NCI-H2196 treated with DMSO at 0.1 percent for 48 hours (cell line): Measurements from ENCODE around the gene ACTR1A.
A peak's percentile ranks its signal among the peaks of the same experiment; 100 is the strongest.
"Not testable (repeated sequence)": the region's sequence is repeated elsewhere in the genome, so short reads cannot be mapped to it uniquely, and the experiment has no call there.

Experiments used
- DNase-seq: peaks from one replicate; lab custom pipeline; 2025; ENCODE audit not compliant: unreplicated experiment; lab: John Stamatoyannopoulos, UW

Gene ACTR1A

GRCh38 chr10:102502337-102503151 is at the start of gene ACTR1A:
Gene ACTR1A (minus strand): TSS chr10:102502712. CDS start chr10:102502647, 65 bp downstream.
- DNase-seq = peak; percentile 90

GRCh38 chr10:102550636-102551210 is 48.2 kb upstream of the ACTR1A start:
- no peak for DNase-seq

GRCh38 chr10:102549549-102549948 is 47.0 kb upstream of the ACTR1A start:
- no peak for DNase-seq

- DNase-seq = no peak
Measured at GRCh38 chr10:102546606-102547320, 44.3 kb upstream of the ACTR1A start.

GRCh38 chr10:102545997-102546396 is 43.5 kb upstream of the ACTR1A start:
- no peak for DNase-seq

GRCh38 chr10:102545265-102545871 is 42.9 kb upstream of the ACTR1A start:
- no peak for DNase-seq

GRCh38 chr10:102542800-102543418 is 40.4 kb upstream of the ACTR1A start:
- no peak for DNase-seq

GRCh38 chr10:102540023-102540422 is 37.5 kb upstream of the ACTR1A start:
- DNase-seq = no peak

GRCh38 chr10:102538811-102539210 is 36.3 kb upstream of the ACTR1A start:
- no peak for DNase-seq

GRCh38 chr10:102537948-102538347 is 35.4 kb upstream of the ACTR1A start:
- DNase-seq = no peak

GRCh38 chr10:102537367-102537766 is 34.9 kb upstream of the ACTR1A start:
- DNase-seq = no peak

- DNase-seq = no peak
Measured at GRCh38 chr10:102535481-102536147, 33.1 kb upstream of the ACTR1A start.

GRCh38 chr10:102534966-102535365 is 32.5 kb upstream of the ACTR1A start:
- not testable (repeated sequence) for DNase-seq

GRCh38 chr10:102534333-102534732 is 31.8 kb upstream of the ACTR1A start:
- no peak for DNase-seq

- DNase-seq = no peak
Measured at GRCh38 chr10:102527546-102527945, 25.0 kb upstream of the ACTR1A start.

- no peak for DNase-seq
Measured at GRCh38 chr10:102524746-102525145, 22.2 kb upstream of the ACTR1A start.

GRCh38 chr10:102523250-102524029 is 20.9 kb upstream of the ACTR1A start:
- DNase-seq = no peak

- no peak for DNase-seq
Measured at GRCh38 chr10:102522874-102523249, 20.4 kb upstream of the ACTR1A start.

- DNase-seq = no peak
Measured at GRCh38 chr10:102519246-102519825, 16.8 kb upstream of the ACTR1A start.
